Activated gamma-delta T cell treated with anti-CD3 and anti-CD28 coated beads, Interleukin-2, amount 50 U/mL, for 16 hours (primary cell): Measurements from ENCODE around the gene TMUB1.
A peak's percentile ranks its signal among the peaks of the same experiment; 100 is the strongest.

ENCODE experiments used
- DNase-seq: peaks from one replicate; pipeline ENCODE4 v3.0.0-alpha.2; 2020; ENCODE audit warnings: low read depth

Gene TMUB1

GRCh38 chr7:151085329-151085690, 2.0 kb upstream of the TMUB1 start:
- DNase-seq: no peak

DNA sequence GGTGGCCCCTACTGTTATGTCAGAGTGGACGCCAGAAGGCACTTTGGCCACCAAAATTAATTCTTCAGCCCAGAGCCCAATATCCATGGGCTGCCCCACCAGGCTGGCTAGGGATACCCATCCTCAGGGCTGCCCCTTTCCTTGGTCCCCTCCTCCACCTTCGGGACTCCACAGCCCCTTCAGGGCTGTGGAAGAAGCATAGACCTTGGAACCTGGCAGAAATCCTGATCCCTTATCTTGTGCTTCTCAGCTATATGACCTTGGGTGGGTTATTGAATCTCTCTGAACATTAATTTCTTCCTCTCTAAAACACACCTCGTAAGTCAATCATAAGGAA, 499 bp upstream of the TMUB1 start:
- DNase-seq: no peak

- DNase-seq: no peak
Observed at GRCh38 chr7:151082141-151083070, 887 bp downstream of the TMUB1 start.

- DNase-seq: no peak
Observed at GRCh38 chr7:151081170-151082101, 1.9 kb downstream of the TMUB1 start.

DNA sequence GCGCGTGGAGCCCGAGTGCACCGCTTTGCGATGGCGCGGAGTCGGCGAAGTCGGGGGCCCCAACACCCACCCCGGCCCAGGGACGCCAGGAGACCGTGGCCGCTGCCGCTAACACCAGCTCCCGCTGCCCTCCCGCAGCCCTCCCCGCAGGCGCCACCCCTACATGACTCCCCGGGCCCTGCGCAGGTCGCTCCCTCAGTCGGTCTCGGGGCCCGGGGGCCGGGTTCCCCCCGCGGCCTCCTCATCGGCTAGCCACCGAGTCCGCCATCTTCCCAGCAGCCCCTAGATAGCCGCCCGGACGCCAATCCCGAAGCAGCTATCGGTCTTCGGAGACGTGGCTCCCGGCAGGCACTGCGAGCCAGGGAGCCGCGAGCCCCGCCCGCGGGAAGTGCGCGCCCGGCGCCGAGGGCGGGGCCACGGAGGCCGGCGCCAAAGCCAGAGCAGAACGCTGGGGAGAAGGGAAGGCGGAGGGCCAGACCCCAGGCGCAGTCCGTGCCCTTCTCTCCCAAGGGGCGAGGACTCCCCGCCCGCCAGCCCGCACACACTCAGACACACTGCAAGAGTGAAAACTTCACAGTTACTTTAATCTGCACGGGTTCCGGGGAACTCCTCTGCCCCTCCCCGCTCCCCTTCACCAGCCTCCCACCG, 2.6 kb downstream of the TMUB1 start, which contains the start of gene FASTK:
FASTK (minus strand) TSS at position 288 of the 648 bp plus-strand sequence; CDS start at position 245, 43 bp downstream.
- DNase-seq: peak; percentile 80

GRCh38 chr7:151080067-151080521, 3.2 kb downstream of the TMUB1 start:
- DNase-seq: no peak

DNA sequence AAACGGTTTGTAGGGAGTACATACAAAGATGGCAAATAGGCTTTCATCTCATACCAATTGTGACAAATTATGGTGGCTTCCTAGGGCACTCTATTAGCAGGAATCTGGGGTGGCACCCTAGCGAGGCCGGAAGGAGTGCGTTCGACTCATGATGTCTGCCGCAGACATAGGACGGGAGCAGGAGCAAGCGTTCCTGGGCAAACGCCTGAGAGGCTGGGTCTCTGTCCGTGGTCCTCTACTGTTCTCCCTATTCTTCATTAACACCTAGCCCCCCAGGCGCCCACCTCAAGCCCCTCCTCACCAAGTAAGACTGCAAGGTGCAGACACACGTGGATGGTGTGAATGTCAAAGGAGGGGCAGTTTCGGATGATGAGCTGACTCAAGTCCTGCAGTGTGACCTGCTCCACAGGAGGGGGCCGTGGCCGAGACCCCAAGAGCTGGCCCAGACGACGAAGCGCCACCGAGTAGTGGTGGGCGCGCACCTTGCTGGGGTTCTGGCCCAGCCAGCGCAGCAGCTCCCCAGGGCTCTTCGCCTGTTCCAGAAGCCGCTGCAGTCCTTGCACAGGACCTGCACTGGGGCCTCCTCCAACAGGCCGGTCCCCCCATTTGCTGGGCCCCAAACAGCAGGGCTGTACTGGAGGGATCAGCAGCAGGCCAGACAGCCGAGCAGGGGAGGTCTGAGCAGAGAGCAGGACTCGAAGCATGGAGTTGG, 3.9 kb downstream of the TMUB1 start:
- DNase-seq: no peak

- no peak for DNase-seq
Observed at GRCh38 chr7:151078233-151079040, 4.9 kb downstream of the TMUB1 start.

- no peak for DNase-seq
Observed at GRCh38 chr7:151077705-151078232, 5.5 kb downstream of the TMUB1 start.

DNA sequence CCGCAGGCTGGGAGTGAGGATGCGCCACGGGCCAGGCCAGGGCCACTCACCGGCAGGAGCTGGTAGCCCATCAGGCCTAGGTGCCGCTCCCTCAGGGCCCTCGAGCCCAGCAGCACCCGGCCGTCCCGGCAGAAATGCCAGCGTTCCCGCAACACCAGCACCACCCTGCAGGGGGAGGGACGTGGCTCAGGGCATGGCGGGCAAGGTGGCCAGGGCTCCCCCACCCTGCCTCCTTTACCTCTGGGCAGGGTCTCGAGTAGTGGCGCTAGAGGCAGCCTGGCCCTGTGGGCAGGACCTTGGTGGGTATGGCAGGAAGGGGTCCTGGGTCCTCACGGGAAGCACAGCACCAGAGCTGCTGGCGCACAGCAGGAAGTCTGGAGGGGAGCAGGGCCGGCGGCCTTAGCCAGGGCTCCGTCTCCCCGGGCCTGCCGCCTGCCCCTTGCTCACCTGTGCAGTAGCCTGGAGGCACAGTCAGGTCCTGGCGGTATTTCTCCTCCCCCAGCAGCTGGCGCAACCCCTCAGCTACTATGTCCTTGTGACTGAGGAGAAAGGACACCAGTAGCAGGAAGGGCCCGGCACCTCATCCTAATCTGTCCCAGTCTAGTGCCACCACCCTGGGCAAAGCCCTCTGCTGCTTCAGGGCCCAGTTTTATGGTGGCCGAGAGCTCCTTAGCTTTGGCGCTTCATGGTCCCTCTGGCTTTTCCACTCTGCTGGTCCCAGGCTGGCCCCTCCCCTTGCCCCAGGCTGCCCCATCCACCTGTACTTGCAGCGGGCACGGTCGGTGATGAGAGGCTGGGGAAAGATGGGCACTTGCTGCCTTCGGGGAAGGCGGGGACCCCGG, 6.2 kb downstream of the TMUB1 start:
- no peak for DNase-seq

DNA sequence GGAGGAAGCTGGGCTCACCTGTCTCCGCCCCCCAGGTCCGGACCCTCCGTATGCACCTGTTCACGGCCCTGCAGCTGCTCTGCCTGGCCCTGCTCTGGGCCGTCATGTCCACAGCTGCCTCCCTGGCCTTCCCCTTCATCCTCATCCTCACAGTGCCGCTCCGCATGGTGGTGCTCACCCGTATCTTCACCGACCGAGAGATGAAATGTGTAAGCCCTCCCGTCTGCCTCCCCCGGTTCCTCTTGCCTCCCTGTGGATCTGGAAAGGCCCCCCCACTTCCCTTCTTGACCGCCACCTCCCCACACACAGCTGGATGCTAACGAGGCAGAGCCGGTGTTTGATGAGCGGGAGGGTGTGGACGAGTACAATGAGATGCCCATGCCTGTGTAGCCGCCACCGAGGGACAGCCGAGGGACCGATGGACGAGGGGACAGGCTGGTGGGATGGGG, 7.3 kb downstream of the TMUB1 start:
- DNase-seq: no peak

DNA sequence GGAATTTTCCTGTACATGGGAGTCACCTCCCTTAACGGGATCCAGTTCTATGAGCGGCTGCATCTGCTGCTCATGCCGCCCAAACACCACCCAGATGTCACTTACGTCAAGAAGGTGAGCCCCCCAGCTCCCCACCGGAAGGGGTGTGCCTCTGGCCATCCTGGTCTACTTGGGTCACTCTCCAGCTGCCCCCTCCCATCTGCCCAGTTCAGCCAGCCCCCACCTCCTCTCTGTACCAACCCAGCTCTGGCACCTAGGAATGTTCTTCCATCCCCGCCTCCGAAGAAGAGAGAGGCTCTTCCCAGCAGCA, 7.7 kb downstream of the TMUB1 start:
- DNase-seq: no peak

DNA sequence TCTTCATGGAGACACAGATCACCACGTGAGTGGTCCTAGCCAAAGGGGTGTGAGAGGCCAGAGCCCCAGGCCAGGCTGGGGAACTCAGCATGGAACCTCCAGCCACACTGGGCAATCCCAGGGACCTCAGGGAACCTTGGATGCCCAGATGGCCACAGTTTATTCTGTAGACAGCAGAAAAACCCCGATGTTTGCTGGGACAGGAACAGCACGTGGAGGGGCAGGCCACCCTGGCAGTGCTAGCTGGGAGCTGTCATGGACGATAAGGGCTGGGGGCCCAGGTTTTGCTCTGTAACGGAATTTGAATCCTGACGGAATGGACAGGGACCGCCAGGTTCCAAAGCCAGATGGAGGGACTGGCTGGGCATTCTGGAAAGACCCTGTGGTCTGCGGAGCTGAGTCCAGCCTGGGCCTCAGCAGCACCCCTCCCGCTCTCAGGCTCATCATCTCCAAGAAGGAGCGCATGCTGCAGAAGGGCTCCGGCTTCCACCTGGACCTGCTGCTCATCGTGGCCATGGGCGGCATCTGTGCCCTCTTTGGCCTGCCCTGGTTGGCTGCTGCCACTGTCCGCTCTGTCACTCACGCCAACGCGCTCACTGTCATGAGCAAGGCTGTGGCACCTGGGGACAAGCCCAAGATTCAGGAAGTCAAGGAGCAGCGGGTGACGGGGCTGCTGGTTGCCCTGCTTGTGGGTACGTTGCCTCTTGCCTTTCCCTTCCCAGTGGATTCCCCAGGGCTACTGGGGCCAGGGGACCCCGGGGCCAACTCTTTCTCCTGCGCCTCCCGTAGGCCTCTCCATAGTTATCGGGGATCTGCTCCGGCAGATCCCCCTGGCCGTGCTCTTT, 8.3 kb downstream of the TMUB1 start:
- DNase-seq: no peak

DNA sequence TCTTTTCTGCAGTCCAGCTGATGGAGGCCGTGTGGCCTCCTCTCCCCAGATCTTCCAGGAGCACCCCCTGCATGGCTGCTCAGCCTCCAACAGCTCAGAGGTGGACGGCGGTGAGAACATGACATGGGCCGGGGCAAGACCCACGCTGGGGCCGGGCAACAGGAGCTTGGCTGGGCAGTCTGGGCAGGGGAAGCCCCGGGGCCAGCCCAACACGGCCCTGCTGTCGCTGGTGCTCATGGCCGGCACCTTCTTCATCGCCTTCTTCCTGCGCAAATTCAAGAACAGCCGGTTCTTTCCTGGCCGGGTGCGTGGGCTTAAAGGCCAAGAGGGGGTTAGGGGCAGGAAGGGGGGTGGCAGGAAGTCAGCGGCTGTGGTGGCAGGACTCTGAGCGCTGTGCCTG, 9.3 kb downstream of the TMUB1 start:
- no peak for DNase-seq

DNA sequence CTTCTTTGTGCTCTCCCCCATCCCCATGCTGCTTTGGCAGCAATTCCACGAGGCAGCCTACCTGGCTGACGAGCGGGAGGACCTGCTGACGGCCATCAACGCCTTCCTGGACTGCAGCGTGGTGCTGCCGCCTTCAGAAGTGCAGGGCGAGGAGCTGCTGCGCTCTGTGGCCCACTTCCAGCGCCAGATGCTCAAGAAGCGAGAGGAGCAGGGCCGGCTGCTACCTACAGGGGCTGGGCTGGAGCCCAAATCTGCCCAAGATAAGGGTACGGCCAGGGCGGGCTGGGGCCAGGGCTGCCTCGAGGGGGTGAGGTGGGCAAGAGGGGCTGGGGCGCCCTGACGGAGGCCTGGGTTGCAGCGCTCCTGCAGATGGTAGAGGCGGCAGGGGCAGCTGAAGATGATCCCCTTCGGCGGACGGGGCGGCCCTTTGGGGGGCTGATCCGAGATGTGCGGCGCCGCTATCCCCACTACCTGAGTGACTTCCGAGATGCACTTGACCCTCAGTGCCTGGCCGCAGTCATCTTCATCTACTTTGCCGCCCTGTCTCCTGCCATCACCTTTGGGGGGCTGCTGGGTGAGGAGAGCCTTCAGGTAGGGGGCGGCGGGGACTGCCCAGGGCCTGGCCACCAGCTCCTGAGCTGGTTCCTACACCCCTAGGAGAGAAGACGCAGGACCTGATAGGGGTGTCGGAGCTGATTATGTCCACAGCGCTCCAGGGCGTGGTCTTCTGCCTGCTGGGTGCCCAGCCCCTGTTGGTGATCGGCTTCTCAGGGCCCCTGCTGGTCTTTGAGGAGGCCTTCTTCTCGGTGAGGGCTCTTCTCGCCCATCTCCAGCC, 12.0 kb downstream of the TMUB1 start:
- no peak for DNase-seq

DNA sequence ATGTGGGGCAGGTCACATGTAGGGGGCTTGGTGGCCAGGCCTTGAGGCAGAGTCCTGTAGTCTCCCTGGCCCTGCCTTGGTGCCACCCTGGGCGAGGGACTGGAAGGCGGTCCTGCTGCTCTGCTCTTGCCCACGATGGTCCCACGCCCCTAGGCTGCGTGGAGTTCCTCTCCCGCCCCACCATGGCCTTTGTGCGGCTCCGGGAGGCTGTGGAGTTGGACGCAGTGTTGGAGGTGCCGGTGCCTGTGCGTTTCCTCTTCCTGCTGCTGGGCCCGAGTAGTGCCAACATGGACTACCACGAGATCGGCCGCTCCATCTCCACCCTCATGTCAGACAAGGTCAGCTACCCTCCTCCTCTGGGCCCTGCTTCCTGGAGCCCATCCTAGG, 12.7 kb downstream of the TMUB1 start:
- no peak for DNase-seq

DNA sequence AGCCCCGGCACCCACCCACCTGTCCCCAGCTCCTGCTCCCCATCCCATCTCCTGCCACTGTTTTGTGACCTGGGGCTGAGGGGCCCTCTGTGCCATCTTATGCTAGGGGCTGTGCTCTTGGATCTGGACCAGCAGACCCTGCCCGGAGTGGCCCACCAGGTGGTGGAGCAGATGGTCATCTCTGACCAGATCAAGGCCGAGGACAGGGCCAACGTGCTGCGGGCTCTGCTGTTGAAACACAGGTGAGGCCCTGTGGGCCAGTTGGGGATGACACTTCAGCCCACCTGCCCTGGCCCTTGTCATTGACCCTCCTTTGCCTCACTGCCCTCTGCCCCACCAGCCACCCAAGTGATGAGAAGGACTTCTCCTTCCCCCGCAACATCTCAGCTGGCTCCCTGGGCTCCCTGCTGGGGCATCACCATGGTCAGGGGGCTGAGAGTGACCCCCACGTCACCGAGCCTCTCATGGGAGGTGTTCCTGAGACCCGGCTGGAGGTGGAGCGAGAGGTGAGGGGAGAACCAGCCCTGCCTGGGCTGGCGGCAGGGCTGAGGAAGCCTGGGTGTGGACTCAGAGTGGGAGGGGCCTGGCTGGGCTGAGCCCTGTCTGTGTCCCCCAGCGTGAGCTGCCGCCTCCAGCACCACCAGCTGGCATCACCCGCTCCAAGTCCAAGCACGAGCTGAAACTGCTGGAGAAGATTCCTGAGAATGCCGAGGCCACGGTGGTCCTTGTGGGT, 13.3 kb downstream of the TMUB1 start:
- DNase-seq: no peak
